Uterus (tissue), 4 donors: ENCODE data around the gene C15orf61. TPM values are rescaled to one million over a fixed set of nuclear protein-coding genes. Genes with fewer than 3 reads are reported as not detected.

Experiments used
- DNase-seq, 2 donors: peaks; one replicate each; pipeline ENCODE4 v3.0.0-alpha.2; 2019 to 2020
- H3K27ac ChIP-seq, 2 donors: fragments of 200-600 bp; sonication (generic); 1 replicate in 1 of 2; 2 replicates in 1 of 2; pipeline ENCODE4 v1.5.1; 2016 to 2018
- H3K27me3 ChIP-seq, 2 donors: fragments of 200-600 bp; sonication (generic); one replicate each; pipeline ENCODE4 v1.5.1; 2018 to 2019; ENCODE audit warnings: control low read depth in 1 of 2
- H3K36me3 ChIP-seq, 2 donors: fragments of 200-600 bp; sonication (generic); one replicate each; pipeline ENCODE4 v1.5.1; 2019; ENCODE audit warnings: control low read depth in 1 of 2
- H3K4me1 ChIP-seq, 2 donors: fragments of 200-600 bp; sonication (generic); one replicate each; pipeline ENCODE4 v1.5.1; 2018 to 2019; ENCODE audit warnings: control low read depth in 1 of 2
- H3K4me3 ChIP-seq, 2 donors: fragments of 200-600 bp; sonication (generic); 1 replicate in 1 of 2; 2 replicates in 1 of 2; pipeline ENCODE4 v1.5.1; 2018 to 2019; ENCODE audit warnings: mild to moderate bottlenecking in 1 of 2
- H3K9me3 ChIP-seq, 2 donors: fragments of 200-600 bp; sonication (generic); one replicate each; pipeline ENCODE4 v1.5.1; 2019; ENCODE audit warnings: control low read depth in 1 of 2
- CTCF ChIP-seq, 4 experiments: fragments of 200-600 bp in 2 of 4; fragments of 450-650 bp in 2 of 4; sonication (generic) in 2 of 4; IDR thresholded peaks; one replicate each; pipeline ENCODE4 v1.5.1; 2016 to 2019; ENCODE audit warnings: antibody characterized with exemption in 4 of 4, mild to moderate bottlenecking in 2 of 4, moderate library complexity in 1 of 4
- POLR2A ChIP-seq, 2 donors: fragments of 450-650 bp; IDR thresholded peaks; one replicate each; pipeline ENCODE4 v1.6.1; 2016; ENCODE audit warnings: antibody characterized with exemption in 2 of 2, mild to moderate bottlenecking in 1 of 2, moderate library complexity in 1 of 2
- intact Hi-C: fragments of 100-400 bp; cut with DNase I; formaldehyde crosslinking; loops from one replicate; pipeline ENCODE4 v1.15.1; 2023; ENCODE audit warnings: low total_unique reads
- total RNA-seq, 4 donors: library from RNA; depleted of rRNA in 3 of 4; stranded (reverse); fragments of >200 nt in 3 of 4; gene quantifications; one replicate each; pipeline versions ENCODE4 v1.1.0 to v1.2.4, GENCODE V29; 2014 to 2023
- donor health status: DM: yes; HTN: yes; CAD: no.

Gene C15orf61
- total RNA-seq, 4 donors from 2014 or later, result 0.51 to 11.5 (median 4.9) TPM

- no peak overlapping the region for H3K27ac ChIP-seq
- H3K27me3 ChIP-seq, result no peaks in the 10 kb centered on the region
- peaks cover 0 to 8% of the 10 kb centered on the region in 2 donors for H3K4me1 ChIP-seq
- no peaks in the 10 kb centered on the region for H3K36me3 ChIP-seq
- no peaks in the 10 kb centered on the region for H3K9me3 ChIP-seq
- H3K4me3 ChIP-seq, result no peak overlapping the region
- intact Hi-C loops, result no loop called here
- DNase-seq, result no peak
- no peak for TF ChIP-seq POLR2A (IDR thresholded peaks at IDR 0.05)
- TF ChIP-seq CTCF (IDR thresholded peaks at IDR 0.05), result no peak
Observed at GRCh38 chr15:67545864-67546263, 24.9 kb downstream of the C15orf61 start.

- Histone ChIP-seq H3K4me1 (peaks cover 0 to 8% of the 10 kb centered on the region in 2 donors), H3K27me3 (no peaks in the 10 kb centered on the region), H3K4me3 (no peak overlapping the region), H3K27ac (no peak overlapping the region), H3K36me3 (no peaks in the 10 kb centered on the region), H3K9me3 (no peaks in the 10 kb centered on the region)
- intact Hi-C loops, result no loop called here
- DNase-seq, result no peak
- TF ChIP-seq CTCF (IDR thresholded peaks at IDR 0.05) (no peak), POLR2A (IDR thresholded peaks at IDR 0.05) (no peak)
Observed at GRCh38 chr15:67547064-67547463, 26.1 kb downstream of the C15orf61 start.

- intact Hi-C loops, result no loop called here
- Histone ChIP-seq H3K4me3 (no peak overlapping the region), H3K9me3 (no peaks in the 10 kb centered on the region), H3K27ac (no peak overlapping the region), H3K27me3 (no peaks in the 10 kb centered on the region), H3K36me3 (no peaks in the 10 kb centered on the region), H3K4me1 (peaks cover 0 to 8% of the 10 kb centered on the region in 2 donors)
- TF ChIP-seq POLR2A (IDR thresholded peaks at IDR 0.05) (no peak), CTCF (IDR thresholded peaks at IDR 0.05) (no peak)
- no peak for DNase-seq
Observed at GRCh38 chr15:67547836-67548235, 26.9 kb downstream of the C15orf61 start.

- H3K27ac ChIP-seq, result no peak overlapping the region
- H3K9me3 ChIP-seq, result no peaks in the 10 kb centered on the region
- no peak overlapping the region for H3K4me3 ChIP-seq
- TF ChIP-seq POLR2A (IDR thresholded peaks at IDR 0.05) (no peak), CTCF (IDR thresholded peaks at IDR 0.05) (no peak)
- peaks cover 0 to 7% of the 10 kb centered on the region in 2 donors for H3K4me1 ChIP-seq
- H3K27me3 ChIP-seq, result no peaks in the 10 kb centered on the region
- intact Hi-C loops, result no loop called here
- DNase-seq, result no peak
- no peaks in the 10 kb centered on the region for H3K36me3 ChIP-seq
Observed at GRCh38 chr15:67548236-67548852, 27.4 kb downstream of the C15orf61 start.

DNA sequence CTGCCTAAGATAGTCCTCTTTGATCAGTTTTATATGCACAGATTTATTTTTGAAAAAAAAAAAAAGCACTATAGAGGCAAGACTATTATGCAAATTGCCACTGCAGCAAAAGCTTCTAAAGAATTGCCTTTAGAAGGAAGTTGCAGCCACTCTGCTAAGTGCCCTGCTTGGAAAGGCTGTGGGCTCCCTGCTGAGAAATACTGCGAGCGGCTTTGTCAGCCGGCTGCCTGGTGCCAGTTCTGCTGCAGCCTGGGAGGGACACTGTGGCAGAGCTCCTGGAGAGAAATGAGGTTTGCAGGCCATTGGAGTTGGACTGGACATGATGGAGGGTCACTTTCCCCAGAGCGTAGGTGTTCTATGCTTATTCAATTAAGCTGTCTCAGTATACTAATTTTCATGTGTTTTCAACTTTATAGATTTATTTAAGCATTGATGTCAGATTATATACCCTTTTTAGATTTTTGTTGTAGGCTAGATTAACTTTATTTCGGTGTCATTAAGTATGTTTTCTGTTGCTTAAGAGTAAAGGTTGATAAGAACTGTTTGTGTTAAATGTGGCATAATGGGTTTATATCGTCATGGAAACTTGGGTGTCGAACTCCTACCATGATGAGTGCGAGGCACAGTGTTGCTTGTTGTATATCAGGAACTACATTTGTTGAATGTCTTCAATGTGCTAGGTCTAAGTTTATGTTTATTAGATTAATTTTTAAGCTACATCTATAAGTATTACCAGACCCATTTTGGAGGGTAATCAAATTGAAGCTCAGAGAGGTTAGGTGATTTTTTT lies 28.1 kb downstream of the C15orf61 start:
- no peak overlapping the region for H3K4me3 ChIP-seq
- no peak for TF ChIP-seq POLR2A (IDR thresholded peaks at IDR 0.05)
- TF ChIP-seq CTCF (IDR thresholded peaks at IDR 0.05), result no peak
- no peaks in the 10 kb centered on the region for H3K36me3 ChIP-seq
- no peaks in the 10 kb centered on the region for H3K27me3 ChIP-seq
- intact Hi-C loops, result no loop called here
- H3K9me3 ChIP-seq, result no peaks in the 10 kb centered on the region
- peaks cover 0 to under 1% of the 10 kb centered on the region in 2 donors for H3K4me1 ChIP-seq
- no peak for DNase-seq
- no peak overlapping the region for H3K27ac ChIP-seq
